Activated CD4-positive, alpha-beta T cell treated with anti-CD3 and anti-CD28 coated beads, Interleukin-10, Interleukin-2, amounts not matched to agents 100 ng/mL and 50 ng/mL, durations not matched to agents 16 hours and 8 hours (primary cell): ENCODE results near the gene CROCC.

Experiments used
- DNase-seq: peaks from one replicate; pipeline ENCODE4 v3.0.0-alpha.2; 2020

Gene CROCC

DNA sequence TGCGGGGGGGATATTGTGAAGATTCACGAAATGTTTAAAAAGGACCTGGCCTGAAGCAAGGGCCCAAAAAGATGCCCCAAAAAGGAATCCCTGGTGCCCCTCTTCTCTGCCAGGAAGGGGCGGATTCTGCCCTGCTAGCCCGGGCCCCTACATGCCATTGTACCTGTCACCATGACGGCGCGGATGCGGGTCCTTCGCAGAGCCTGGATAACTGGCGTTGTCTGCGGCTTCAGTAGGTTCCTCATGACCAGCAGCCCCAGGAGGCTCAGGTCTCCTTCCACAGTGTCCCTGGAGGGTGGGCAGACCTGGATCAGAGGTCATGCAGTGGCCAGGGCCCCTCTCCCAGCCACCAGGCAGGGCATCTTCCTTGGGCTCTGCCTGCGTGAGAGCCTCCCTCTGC lies 69.8 kb downstream of the CROCC start:
- DNase-seq, result no peak

DNA sequence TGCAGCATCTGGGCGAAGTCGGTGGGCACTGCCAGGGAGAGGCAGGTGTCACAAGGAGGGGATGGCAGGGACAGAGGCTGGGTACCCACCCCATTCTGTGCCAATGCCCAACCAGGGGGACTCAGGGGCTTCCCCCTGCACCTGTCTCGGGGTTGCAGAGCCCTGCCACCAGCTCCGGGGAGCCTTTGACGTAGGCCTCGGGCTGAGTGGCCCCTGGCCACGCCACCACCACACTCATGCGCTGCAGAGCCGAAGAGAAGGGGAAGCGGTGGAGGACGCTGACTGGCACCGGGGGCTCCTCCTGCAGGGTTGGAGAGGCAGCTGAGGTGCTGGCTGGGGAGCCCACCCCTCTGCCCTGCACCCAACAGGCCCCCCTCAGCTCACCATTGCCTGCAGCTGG lies 70.4 kb downstream of the CROCC start:
- DNase-seq, result no peak

DNA sequence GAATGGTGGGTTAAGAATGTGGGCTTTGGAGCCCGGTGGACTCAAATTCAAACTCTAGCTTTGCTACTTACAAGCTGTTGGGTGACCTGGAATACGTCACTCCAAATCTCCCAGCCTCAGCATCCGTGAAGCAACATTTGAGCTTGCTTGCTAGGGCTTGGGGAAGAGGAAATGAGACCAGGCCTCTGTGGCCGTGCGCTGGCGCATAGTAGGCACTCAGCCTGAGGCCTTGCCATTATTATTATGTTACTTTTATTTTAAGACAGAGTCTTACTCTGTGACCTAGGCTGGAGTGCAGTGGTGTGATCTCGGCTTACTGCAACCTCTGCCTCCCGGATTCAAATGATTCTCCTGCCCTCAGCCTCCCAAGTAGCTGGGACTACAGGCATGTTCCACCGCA lies 70.9 kb downstream of the CROCC start:
- no peak for DNase-seq

DNA sequence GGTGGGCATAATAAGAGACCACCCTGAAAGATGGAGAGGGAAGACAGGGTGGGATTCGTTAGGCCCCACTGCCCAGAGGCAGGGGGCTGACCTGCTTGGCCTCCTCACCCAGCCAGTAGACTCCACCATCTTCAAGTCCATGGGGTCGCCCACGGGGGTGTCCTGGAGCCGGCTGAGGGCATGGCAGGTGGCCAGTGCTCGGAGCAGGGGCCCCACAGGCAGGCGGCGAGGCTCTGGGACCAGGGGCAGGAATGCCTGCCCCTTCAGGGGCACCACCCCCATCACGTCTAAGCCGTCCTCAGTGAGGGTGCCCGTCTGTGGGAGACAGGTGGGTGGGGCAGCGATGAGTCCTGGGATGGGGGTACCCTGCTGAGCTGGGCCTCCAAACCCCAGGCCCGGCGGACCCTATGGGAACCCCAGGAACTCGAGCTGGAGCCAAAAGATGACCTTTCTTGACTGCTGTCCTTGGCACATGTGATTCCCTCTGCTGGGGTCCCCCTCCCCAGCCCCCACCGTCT lies 71.8 kb downstream of the CROCC start:
- DNase-seq, result no peak

DNA sequence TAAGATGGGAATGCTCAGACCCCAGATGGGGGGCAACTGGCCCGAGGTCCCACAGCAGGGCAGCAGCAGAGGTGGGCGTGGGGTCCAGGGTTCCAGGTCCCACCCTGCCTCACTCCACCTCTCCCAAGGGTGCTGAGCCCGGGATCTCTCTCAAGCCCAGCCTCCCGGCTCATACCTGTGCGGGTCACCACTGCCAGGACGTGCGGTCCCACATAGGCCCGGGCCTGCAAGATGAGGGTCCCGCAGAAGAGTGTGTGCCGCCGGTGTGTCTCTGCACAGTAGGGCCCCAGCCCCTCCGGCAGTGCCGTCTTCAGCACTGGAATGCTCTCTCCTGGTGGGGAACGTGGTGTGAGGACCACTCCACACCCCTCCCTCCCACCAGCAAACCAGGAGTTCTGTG lies 75.1 kb downstream of the CROCC start:
- no peak for DNase-seq

DNA sequence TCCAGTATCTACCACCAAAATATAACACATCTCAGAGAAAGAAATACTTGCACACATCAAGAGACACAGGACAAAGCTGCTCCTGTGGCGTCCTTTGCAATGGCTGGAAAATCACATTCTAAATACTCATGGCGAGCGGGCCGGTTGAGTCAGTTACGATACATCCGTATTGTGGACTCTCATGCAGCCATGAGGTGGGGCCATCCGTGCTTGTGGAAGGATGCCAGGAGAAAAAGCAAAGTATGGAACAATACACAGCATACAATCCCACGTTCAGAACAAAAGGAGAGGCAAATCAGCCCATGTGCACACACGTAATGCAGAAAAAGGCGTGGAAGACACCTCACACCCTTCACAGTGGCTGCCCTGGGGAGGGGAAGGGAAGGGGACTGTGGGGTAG lies 76.9 kb downstream of the CROCC start:
- DNase-seq, result no peak

DNA sequence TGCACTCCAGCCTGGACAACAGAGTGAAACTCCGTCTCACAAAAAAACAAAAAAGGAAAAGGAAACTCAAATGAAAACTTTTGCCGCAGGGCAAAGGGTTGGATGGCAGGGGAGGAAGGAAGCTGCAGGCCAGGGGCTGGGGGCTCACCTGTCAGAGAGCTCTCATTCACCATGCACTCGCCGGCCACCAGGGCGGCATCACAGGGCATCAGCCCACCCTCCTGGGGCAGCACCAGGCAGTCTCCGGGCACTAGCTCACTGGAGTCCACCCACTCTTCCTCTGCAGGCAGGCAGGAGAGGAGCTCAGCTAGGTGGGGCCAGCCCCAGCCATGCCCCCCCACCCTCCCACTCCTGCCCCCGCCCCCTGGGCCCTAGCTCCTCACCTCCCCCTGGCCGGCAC lies 78.1 kb downstream of the CROCC start:
- no peak for DNase-seq

DNA sequence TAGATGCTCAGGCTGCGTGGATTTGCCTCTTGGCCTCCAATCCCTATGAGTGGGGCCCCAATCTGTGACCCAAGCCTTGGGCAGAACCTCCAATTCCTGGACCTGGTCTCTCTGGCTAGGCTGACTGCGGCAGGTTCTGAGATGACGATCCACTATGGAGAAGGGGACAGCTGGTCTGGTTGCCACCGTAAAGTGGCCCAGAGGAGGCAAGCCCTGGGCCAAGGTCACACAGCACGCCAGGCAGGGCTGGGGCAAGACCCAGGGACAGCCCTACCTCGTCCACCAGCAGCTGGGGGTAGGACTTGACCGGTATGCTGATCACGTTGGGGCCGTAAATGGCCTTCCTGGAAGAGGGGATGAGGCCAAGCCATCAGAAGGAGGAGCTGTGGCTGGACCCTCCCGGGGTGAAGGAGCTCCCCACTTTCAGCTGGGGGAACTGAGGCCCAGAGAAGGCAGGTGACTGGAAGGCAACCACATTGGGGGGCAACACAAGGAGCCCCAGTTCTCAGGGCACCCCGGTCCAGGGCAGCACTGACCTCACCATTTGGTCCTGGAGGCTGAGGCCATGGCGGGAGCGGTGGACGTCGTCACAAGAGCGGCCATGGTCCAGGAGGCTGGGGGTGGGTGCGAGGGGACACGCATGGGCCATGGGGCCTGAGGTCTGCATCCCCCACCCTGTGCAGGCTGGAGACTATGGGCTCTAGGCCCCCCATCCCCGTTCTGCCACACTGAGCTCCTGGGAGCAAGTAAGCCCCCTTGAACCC lies 80.2 kb downstream of the CROCC start:
- DNase-seq, result no peak

DNA sequence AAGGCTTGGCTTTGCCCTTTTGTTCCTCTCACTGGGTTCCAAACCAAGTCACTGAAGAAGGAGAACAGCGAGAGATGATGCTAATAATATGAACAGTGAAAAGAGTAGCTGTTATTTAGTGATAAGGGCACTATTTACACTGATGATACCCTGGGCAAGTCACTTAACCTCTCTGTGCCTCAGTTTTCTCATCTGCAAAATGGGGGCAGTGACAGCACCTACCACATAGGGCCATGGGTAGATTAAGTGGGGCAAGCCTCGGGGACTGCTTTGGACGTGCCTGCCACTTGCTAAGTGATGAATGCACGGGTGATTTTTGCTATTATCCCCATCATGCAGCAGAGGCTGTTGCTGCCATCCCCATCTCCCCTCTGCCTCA lies 80.8 kb downstream of the CROCC start:
- DNase-seq, result no peak

DNA sequence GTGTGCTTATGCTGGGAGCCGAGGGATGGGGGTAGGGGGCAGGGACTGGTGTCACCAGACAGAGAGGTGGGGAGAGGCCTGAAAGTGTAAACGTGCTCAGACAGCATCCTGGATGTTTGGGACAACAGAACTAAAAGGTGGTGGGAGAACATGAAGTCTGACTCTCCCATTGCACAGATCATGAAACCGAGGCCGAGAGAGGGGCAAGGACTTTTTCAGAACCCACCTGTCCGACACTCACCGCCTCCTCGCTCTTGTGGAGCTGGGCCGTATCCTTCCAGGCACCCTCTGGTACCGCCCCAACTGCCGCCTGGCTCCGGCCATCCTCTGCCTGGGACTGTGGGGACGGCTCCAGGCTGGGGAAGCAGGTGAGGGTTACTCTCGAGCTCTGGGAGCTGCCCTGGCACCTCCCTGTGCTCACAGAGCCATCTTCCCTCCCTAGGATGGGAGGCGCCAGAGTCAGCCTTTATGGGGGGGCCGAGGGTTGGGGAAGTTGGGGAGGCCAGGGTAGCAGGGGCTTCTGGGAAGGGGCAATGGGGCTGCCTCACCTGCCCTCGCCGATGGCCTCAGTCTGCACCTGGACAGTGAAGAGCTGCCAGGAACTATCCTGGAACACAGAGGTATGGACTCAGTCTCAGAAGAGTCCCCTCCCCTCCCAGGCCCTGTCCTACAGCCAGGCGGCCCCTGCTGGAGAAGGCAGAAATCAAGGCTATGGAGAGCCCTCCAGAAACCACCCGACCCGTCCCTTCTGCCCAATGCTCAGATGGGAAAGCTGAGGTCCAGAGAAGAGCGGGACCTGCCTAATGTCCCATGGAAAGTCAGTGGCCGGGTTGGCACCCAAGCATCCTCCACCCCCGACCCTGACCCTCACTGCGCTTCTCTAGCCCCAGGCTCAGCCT lies 83.0 kb downstream of the CROCC start:
- no peak for DNase-seq

DNA sequence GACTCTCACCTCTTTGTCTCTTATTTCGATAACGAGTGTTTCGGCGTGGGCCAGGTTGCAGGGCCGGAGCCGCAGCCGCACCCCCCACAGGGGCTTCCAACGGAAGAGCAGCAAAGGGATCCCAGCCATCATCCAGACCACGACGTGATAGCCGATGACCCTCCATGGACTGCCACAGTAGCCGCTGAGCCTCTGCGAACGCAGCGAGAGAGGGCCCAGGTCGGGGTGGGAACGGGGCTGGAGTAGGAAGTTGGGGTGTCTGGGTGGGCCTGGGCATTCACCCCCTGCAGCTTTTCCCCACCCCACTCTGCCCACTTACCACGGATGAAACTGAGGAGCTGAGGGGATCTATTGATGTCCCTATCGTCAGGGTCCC lies 83.6 kb downstream of the CROCC start:
- DNase-seq, result no peak

DNA sequence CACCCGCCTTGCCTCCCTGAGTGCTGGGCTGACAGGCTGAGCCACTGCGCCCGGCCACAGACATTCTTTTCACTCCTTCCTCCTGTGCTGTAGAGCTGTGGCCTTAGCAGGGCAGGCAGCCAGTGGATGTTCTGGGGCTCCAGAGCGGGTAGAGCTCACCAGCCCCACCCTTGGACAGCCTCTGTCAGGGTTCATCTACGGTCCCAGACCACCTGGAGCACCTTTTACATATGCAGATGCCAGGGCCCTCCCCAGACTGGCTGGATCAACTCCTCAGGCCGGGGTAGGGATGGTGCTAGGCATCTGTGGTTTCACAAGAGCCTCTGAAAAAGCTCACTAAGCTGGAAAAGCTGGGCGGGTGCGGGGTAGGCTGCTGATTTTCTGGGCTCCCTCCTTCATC lies 85.4 kb downstream of the CROCC start:
- no peak for DNase-seq

DNA sequence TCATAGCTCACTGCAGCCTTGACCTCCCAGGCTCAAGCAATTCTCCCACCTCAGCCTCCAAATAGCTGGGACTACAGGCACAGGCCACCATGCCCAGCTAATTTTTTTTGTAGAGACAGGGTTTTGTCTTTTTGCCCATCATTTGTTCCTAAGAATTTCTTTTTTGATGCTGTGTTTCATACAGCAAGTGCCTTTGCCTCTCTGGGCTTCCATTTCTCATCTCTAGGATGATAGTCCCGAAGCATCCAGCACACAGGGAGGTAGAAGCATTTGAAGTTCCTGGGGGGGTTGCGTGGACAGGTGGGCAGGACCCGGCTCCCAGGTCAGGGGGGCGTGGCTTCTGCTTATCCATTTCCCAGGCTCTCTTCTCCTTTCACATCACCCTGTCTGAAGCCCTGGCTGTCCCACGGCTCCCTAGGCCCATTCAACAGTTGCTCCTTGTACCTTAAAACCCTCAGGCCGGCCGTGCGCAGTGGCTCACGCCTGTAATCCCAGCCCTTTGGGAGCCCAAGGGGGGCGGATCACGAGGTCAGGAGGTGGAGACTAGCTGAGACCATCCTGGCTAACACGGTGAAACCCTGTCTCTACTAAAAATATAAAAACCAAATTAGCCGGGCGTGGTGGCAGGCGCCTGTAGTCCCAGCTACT lies 86.6 kb downstream of the CROCC start:
- no peak for DNase-seq

DNA sequence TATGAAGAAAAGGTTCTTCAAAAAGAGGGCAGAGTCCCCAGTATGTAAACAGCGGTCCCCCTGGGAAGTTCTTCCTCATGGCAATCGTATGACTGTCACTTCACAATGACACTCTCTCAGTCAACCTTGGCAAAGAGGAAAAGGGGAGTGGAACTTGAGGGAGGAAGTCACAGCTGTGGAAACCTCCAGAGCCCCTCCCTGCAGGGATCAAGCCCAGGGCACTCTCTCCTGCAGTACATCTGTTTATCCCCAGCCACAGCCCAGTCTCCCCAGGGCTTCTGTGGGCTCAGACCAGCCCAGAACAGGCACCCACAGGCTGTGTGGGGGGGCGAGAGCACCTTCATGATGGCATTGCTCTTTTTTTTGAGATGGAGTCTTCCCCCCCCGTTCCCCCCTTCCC lies 88.0 kb downstream of the CROCC start:
- DNase-seq, result no peak

DNA sequence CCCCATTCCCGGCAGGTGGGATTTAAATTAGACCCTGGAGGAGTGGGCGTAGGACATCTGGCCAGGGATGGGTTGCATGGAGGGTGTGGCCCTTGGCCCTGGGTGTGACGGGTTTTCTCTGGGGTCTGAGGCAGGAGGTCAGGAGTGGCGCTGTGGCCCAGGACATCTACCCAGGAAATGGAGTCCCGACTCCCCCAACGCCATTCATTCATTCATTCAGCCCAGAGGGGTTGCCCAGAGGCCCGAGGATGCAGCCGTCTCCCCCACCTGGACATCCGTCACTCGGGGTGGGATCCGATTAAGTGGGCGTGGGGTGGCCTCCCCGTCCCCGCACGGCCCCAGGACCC lies 89.3 kb downstream of the CROCC start:
- no peak for DNase-seq

DNA sequence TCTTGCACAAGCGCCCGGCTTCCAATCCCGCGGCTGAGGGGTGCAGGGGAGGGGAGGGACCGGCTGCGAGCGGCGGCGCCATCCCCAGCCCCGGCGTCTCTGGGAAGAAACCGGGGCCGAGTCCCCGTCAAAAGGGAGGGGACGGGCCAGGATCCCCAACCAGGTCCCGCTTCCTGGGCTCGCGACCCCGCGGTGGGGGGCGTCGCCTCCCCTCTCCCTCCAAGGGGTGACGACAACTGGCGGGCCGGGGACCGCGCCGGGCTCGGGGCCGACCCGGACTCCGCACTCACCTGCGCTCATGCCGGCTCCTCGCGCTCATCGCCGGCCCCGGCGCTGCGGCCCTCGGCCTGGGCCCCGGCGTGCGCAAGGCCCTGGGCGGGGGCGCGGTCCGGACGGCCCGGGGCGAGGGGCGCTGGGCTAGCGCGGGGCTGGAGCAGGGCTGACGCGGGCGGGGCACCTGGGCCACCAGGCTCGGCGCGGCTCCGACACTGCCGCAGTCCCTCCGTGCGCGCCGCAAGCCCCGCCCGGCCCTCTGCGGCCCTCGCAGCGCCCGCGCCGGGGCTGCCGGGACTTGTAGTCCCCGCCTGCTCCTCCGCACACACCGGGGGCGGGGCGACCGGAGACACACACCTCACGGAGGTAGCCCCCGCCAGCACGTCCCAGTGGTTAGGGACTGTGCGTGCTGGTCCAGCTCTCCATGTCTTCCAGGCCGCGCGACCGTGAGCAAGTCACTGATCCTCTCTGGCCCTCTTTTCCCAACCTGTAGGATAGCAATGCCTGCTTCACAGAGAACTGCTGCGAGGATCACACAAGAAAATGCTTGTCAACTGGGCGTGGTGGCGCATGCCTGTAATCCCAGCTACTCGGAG lies 89.9 kb downstream of the CROCC start, which contains the start of gene ATP13A2:
Gene ATP13A2, minus strand, starts transcription at position 490 of the 869 bp plus-strand sequence. Its CDS starts 190 bp downstream, at position 300.
- peak; percentile 91 for DNase-seq

DNA sequence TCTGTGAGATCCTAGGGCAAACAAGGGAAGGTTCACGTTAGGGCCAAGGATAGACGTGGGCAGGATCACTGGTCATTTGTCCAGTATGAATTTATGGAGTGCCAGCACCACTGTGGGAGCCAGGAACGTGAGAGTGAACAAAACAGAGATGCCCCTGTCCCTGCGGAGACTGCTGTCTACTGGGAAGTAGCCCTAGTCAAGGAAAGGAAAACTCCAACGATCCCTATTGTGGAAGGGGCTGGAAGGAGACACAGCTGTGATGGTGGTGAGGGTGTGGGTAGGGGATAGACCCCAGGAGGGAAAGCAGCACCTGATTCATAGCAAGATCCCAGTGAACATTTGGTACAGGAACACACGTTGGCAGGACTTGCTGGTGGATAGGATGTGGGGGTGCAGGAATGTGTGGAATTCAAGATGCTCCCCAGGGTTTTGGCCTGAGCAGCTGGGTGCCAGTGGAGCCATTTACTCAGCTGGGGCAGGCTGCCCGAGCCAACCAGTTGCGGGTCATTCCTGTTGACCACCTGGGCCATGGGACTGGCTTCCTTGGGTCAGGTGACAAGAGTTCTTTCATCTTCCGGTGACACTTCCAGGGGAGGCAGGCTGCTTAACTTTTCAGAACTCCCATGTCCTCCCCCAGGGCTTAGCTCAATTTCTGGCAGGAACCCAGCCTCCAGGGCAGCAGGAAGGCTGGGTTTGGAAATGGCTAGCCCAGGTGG lies 91.2 kb downstream of the CROCC start:
- DNase-seq, result no peak

DNA sequence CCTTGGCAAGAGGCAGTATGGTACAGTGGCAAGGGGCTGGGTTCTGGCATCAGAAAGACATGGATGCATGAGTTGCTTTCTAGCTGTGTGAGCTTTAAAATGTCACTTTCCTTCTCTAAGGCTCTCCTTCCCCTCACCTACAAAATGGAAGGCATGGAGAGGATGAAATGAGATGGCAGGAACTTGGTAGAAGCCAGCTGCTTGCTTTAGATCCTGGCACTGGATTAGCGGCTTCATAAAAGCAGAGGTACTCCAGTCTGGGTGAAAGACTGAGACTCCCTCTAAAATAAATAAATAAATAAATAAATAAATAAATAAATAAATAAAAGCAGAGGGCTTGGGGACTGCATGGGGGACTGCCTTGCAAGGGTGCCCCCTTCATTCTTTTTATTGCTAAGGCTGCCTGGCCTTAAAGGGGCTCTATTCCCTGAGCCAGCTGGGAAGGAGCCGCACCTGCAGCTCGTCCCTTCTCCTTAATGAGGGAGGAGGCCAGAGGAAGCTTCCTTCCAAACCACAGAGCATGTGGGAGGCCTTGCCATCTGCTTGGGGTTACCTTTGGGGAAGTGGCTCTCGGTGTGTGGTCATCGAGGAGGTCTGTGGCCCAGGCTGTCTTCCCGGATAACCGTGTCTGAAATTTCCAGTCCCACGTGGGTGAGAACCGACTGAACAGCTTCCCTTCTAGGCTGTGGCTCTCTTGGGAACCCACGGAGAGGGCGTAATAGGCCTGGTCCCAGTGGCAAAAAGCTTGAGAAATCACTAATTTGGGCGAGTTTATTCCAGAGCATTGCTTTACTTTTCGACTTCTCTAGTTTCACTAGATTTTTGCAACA lies 92.0 kb downstream of the CROCC start:
- no peak for DNase-seq

DNA sequence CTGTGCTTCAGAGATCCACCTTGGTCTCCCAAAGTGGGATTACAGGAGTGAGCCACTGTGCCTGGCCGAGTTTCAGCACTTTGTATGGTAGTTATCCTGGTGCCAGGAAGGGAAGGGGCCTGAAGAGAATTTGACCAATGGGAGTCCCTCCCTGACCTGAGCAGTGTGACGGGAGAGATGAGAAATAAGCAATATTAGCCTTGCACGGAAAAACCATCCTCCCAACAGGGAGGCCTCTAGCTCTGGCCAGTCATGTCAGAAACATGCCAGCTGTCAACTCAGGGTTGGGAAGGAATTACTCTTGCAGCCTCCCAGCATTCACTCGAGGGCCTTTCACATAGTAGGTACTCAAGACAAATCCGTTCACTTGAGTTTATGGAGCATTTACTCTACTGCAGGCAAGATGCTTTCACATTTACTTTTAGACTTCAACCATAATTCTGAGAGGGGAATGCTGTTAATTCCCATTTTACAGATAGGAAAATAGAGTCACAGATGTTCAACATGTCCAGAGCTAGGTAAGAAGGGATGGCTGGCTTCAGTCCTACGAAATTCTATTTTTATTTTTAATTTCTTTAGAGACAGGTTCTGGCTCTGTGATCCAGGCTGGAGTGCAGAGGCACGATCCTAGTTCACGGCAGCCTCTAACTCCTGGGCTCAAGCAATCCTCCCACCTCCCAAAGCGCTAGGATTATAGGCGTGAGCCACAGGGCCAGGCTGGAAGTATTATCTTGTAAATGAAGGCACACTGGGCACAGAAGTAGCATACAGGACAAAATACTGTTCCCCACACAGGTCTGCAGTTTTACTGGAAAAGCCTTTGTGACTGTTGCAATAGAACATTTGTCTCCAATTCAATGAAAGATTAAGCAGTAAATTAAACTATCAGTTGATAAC lies 93.2 kb downstream of the CROCC start:
- no peak for DNase-seq

DNA sequence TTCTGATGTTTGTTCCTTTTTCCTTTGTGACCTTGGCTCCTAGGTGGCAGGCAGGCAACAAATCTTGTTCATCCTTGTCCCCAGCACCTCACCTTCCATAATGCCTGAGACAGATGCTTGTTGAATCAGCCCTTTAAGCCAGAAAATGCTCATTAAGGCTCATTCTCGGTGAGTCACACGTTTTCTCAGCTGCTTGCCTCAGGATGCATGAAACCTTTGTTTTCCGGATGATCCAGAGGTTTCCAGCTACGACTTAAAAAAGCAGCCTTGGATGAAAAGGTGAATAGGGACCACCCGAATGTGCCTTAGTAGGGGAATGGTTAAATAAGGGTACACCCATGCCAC lies 94.6 kb downstream of the CROCC start:
- DNase-seq, result no peak
